ENCODE measurements around the gene GSK3B. TPM values are rescaled to one million over a fixed set of nuclear protein-coding genes. Genes with fewer than 3 reads are reported as not detected.

GSK3B gene
- total RNA-seq, 1 experiment from 2014 or later: 50.0 TPM

- ATAC-seq (no peak), DNase-seq (ENCODE audit: low read depth, low spot score) (no peak)
- Histone ChIP-seq H3K36me3 (ENCODE audit: control insufficient read depth in 1 of 2, insufficient read depth in 2 of 2, low read length in 2 of 2) (no peaks in the 10 kb centered on the region), H2AFZ (ENCODE audit: low read depth, low read length, poor library complexity, severe bottlenecking) (no peak overlapping the region), H3K9me3 (ENCODE audit: control insufficient read depth in 1 of 2, insufficient read depth in 1 of 2, low read depth in 1 of 2, low read length in 2 of 2) (no peaks in the 10 kb centered on the region), H3K4me1 (ENCODE audit: control insufficient read depth in 1 of 2, insufficient read depth in 2 of 2, low read length in 2 of 2) (peaks cover 0 to 17% of the 10 kb centered on the region in 2 experiments; a peak in 2 of 4 replicates), H3K4me3 (replicated peaks in 1 of 2; ENCODE audit: low read depth in 1 of 2, low read length in 2 of 2) (no peak overlapping the region), H3K27me3 (ENCODE audit: insufficient read depth, low read length) (no peaks in the 10 kb centered on the region), H3K27ac (ENCODE audit: low read depth, low read length) (no peak overlapping the region), H3K79me2 (ENCODE audit: insufficient read depth, low read length) (no peaks in the 10 kb centered on the region), H3K4me2 (ENCODE audit: low read length) (no peak overlapping the region), H4K20me1 (ENCODE audit: insufficient read depth) (no peaks in the 10 kb centered on the region), H3K9ac (ENCODE audit: low read length) (no peak overlapping the region), H3K9me2 (ENCODE audit: insufficient read depth) (no peaks in the 10 kb centered on the region)
- RAD21 ChIA-PET (ENCODE audit: low non-redundant PET in 1 of 2, low total read pairs in 2 of 2, uncharacterized antibody in 2 of 2, unreplicated experiment in 2 of 2): no interaction called here
- intact Hi-C loops (cut with micrococcal nuclease): no loop called here
- POLR2A ChIA-PET: no interaction called here
- no peak for TF ChIP-seq CEBPB (IDR thresholded peaks at IDR 0.05; ENCODE audit: low read depth)
- TF ChIP-seq, protein P1, sequence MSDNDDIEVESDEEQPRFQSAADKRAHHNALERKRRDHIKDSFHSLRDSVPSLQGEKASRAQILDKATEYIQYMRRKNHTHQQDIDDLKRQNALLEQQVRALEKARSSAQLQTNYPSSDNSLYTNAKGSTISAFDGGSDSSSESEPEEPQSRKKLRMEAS (IDR thresholded peaks at IDR 0.05): no peak
- TF ChIP-seq, protein P2, sequence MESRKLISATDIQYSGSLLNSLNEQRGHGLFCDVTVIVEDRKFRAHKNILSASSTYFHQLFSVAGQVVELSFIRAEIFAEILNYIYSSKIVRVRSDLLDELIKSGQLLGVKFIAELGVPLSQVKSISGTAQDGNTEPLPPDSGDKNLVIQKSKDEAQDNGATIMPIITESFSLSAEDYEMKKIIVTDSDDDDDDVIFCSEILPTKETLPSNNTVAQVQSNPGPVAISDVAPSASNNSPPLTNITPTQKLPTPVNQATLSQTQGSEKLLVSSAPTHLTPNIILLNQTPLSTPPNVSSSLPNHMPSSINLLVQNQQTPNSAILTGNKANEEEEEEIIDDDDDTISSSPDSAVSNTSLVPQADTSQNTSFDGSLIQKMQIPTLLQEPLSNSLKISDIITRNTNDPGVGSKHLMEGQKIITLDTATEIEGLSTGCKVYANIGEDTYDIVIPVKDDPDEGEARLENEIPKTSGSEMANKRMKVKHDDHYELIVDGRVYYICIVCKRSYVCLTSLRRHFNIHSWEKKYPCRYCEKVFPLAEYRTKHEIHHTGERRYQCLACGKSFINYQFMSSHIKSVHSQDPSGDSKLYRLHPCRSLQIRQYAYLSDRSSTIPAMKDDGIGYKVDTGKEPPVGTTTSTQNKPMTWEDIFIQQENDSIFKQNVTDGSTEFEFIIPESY (IDR thresholded peaks at IDR 0.05; ENCODE audit: extremely low read depth, insufficient replicate concordance, low read length): no peak
- TF ChIP-seq, protein P3, sequence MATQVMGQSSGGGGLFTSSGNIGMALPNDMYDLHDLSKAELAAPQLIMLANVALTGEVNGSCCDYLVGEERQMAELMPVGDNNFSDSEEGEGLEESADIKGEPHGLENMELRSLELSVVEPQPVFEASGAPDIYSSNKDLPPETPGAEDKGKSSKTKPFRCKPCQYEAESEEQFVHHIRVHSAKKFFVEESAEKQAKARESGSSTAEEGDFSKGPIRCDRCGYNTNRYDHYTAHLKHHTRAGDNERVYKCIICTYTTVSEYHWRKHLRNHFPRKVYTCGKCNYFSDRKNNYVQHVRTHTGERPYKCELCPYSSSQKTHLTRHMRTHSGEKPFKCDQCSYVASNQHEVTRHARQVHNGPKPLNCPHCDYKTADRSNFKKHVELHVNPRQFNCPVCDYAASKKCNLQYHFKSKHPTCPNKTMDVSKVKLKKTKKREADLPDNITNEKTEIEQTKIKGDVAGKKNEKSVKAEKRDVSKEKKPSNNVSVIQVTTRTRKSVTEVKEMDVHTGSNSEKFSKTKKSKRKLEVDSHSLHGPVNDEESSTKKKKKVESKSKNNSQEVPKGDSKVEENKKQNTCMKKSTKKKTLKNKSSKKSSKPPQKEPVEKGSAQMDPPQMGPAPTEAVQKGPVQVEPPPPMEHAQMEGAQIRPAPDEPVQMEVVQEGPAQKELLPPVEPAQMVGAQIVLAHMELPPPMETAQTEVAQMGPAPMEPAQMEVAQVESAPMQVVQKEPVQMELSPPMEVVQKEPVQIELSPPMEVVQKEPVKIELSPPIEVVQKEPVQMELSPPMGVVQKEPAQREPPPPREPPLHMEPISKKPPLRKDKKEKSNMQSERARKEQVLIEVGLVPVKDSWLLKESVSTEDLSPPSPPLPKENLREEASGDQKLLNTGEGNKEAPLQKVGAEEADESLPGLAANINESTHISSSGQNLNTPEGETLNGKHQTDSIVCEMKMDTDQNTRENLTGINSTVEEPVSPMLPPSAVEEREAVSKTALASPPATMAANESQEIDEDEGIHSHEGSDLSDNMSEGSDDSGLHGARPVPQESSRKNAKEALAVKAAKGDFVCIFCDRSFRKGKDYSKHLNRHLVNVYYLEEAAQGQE (IDR thresholded peaks at IDR 0.05; ENCODE audit: low read depth): no peak
- CTCF ChIA-PET: no interaction called here
- BruUV-seq (replicated peaks): no TSS peak
These were observed 20.7 kb upstream of the GSK3B start for GRCh38 chr3:120114981-120115380.

Data from HCT116 (cell line).